ENCODE results near the gene PRKCA.
"Not testable (repeated sequence)": the region's sequence is repeated elsewhere in the genome, so short reads cannot be mapped to it uniquely, and the experiment has no call there.

Gene PRKCA

DNA sequence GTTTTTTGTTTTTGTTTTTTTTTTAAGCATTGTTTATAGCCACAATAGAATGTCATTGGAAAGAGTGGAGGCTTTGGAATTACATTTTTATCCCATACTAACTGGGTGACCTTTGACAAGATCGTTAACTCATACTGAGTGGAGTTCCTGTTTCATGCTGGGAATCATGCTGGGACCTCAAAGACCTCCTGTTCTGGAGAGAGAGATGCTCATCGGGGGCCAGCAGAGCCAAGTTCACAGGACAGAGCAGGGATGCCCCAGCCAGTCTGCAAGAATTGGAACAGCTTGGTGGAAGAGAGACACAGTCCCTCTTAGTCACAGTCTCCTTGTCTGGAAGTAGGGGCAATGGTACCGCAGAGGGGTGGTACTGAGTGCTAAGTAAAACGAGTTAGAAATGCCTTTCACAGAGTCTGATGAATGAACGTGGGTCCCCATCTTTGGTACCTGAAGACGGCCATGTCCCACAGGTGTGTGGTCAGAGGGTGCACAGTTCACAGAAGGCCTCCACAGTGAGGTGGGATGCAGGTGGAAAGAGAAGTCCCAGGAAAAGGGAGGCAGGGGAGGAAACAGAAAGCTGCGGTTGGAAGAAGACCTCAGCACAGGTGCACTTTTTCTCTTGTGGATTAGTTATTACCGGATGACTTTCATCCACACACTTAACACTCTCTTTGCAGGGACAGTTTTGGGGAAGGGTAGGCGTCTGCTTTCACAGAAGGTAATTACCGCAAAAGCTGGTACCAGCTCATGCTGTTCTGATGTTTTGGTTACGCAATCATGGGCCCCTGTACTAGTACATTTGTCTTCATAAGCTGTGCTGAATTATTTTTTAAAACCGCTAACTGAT is 147.8 kb downstream of the PRKCA start:
- Histone ChIP-seq H3K27me3 (ENCODE audit: control insufficient read depth, insufficient read depth, low read length) (no peaks in the 10 kb centered on the region), H3K9me3 (ENCODE audit: control insufficient read depth, insufficient read depth, low read length) (no peaks in the 10 kb centered on the region), H3K27ac (ENCODE audit: low read length) (no peak overlapping the region), H3K4me3 (ENCODE audit: low read length) (no peak overlapping the region), H3K4me1 (ENCODE audit: control insufficient read depth, insufficient read depth, low read length) (peaks cover 6% of the 10 kb centered on the region; the same call in 1 of the 2 replicates), H3K36me3 (ENCODE audit: control insufficient read depth, insufficient read depth, low read length) (no peaks in the 10 kb centered on the region)
- no CpG with 5 or more reads among the region's 12 CpGs for WGBS (ENCODE audit: insufficient coverage, insufficient read length)
- no peak for DNase-seq (ENCODE audit: low read depth, low spot score)

DNA sequence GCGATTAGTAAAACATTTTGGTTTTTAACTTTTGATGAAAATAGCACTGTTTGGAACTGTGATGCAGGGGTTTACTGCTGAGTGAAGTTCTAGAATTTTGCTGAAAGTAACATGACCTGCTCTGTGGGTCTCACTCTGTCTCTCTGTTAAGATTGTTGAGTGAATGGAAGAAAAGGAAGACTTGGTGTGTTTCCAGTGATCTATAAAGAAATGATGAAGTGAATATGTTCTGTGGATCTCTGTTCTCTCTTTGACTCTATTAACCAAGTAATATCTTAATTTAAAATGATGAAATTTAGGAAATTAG is 148.4 kb downstream of the PRKCA start:
- Histone ChIP-seq H3K4me1 (ENCODE audit: control insufficient read depth, insufficient read depth, low read length) (peaks cover 6% of the 10 kb centered on the region; the same call in 1 of the 2 replicates), H3K36me3 (ENCODE audit: control insufficient read depth, insufficient read depth, low read length) (no peaks in the 10 kb centered on the region), H3K4me3 (ENCODE audit: low read length) (no peak overlapping the region), H3K9me3 (ENCODE audit: control insufficient read depth, insufficient read depth, low read length) (no peaks in the 10 kb centered on the region), H3K27ac (ENCODE audit: low read length) (no peak overlapping the region), H3K27me3 (ENCODE audit: control insufficient read depth, insufficient read depth, low read length) (no peaks in the 10 kb centered on the region)
- no peak for DNase-seq (ENCODE audit: low read depth, low spot score)
- no CpG with 5 or more reads among the region's 1 CpG for WGBS (ENCODE audit: insufficient coverage, insufficient read length)

DNA sequence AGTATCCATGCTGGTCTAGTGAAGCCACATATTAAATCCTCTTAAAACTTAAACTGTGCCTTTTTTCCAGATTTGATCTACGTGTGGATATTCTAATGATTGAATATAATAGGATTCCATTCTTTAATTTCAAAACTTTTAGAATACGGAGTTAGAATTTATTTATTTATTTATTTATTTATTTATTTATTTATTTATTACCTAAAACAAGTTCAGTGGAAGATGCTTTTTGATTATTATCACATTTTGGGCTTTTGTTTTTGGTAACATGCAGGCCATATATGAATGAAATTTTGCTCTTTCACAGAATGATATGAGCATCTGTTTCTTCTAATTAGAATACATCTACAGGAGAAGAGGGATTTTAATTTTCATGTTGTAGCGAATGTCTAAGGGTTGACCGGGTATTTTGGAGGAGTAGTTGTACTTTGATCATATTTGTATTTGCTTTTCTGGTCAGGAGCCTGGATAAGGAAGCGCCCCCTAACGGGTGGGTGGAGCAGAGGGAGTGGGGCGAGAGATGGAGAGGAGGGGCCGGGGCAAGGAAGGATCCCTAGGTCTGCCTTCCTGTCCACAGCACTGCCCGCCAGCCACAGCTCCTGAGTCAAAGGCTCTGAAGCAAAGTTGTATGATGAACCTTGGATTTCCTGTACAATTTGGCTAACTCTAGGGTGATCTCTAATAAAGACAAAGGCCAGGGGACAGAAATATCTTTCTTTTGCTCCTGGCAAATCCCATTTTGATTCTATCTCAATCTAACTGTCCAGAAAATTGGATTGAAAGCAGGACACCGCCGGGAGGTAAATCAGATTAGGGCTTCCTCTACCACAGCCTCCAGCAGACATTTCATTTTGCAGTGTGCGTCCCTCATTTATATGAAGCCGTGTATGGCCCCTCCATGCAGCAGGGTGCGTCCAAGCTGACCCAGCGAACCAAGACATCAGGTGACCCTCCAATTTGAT is 149.1 kb downstream of the PRKCA start:
- H3K27ac ChIP-seq (ENCODE audit: low read length) = no peak overlapping the region
- H3K4me3 ChIP-seq (ENCODE audit: low read length) = no peak overlapping the region
- WGBS (ENCODE audit: insufficient coverage, insufficient read length) = no CpG with 5 or more reads among the region's 15 CpGs
- H3K27me3 ChIP-seq (ENCODE audit: control insufficient read depth, insufficient read depth, low read length) = no peaks in the 10 kb centered on the region
- DNase-seq (ENCODE audit: low read depth, low spot score) = no peak
- no peaks in the 10 kb centered on the region for H3K36me3 ChIP-seq (ENCODE audit: control insufficient read depth, insufficient read depth, low read length)
- H3K9me3 ChIP-seq (ENCODE audit: control insufficient read depth, insufficient read depth, low read length) = no peaks in the 10 kb centered on the region
- H3K4me1 ChIP-seq (ENCODE audit: control insufficient read depth, insufficient read depth, low read length) = peaks cover 6% of the 10 kb centered on the region; the same call in 1 of the 2 replicates

DNA sequence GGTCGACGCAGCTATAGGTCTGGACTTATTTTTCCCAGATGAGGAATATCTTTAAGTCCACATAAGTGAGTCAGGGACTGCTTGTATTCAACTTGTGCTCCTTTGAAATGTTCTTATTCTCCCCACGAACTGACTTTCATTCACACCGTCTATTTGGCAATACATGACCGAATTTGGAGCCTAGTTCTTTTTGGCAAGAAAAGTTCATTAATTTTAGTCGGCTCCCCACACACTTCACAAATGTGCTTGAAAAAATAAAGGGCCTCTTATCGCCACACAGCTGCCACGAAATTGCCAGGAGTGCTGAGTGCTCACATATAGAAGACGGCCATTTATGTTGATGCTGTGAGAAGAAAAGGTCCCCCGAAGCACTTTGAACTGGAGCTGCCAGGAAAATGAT is 152.6 kb downstream of the PRKCA start:
- Histone ChIP-seq H3K36me3 (ENCODE audit: control insufficient read depth, insufficient read depth, low read length) (no peaks in the 10 kb centered on the region), H3K4me3 (ENCODE audit: low read length) (no peak overlapping the region), H3K9me3 (ENCODE audit: control insufficient read depth, insufficient read depth, low read length) (no peaks in the 10 kb centered on the region), H3K4me1 (ENCODE audit: control insufficient read depth, insufficient read depth, low read length) (peaks cover 3% of the 10 kb centered on the region; the same call in 1 of the 2 replicates), H3K27me3 (ENCODE audit: control insufficient read depth, insufficient read depth, low read length) (peaks cover 2% of the 10 kb centered on the region; the same call in 1 of the 2 replicates), H3K27ac (ENCODE audit: low read length) (no peak overlapping the region)
- no CpG with 5 or more reads among the region's 10 CpGs for WGBS (ENCODE audit: insufficient coverage, insufficient read length)
- DNase-seq (ENCODE audit: low read depth, low spot score) = no peak

DNA sequence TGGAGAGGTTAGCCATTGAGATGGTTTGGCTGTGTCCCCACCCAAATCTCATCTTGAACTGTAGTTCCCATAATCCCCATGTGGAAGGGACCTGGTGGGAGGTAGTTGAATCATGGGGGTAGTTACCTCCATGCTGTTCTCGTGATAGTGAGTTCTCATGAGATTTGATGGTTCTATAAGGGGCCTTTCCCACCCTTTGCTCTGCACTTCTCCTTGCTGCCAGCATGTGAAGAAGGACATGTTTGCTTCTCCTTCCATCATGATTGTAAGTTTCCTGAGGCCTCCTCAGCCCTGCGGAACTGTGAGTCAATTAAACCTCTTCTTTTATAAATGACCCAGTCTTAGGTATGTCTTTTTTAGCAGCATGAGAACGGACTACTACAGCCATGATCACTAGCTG is 155.1 kb downstream of the PRKCA start:
- WGBS (ENCODE audit: insufficient coverage, insufficient read length) = no CpG with 5 or more reads among the region's 3 CpGs
- DNase-seq (ENCODE audit: low read depth, low spot score); H3K27me3 ChIP-seq (ENCODE audit: control insufficient read depth, insufficient read depth, low read length); H3K27ac ChIP-seq (ENCODE audit: low read length); H3K9me3 ChIP-seq (ENCODE audit: control insufficient read depth, insufficient read depth, low read length); H3K4me1 ChIP-seq (ENCODE audit: control insufficient read depth, insufficient read depth, low read length); H3K36me3 ChIP-seq (ENCODE audit: control insufficient read depth, insufficient read depth, low read length); H3K4me3 ChIP-seq (ENCODE audit: low read length): not testable (repeated sequence)

DNA sequence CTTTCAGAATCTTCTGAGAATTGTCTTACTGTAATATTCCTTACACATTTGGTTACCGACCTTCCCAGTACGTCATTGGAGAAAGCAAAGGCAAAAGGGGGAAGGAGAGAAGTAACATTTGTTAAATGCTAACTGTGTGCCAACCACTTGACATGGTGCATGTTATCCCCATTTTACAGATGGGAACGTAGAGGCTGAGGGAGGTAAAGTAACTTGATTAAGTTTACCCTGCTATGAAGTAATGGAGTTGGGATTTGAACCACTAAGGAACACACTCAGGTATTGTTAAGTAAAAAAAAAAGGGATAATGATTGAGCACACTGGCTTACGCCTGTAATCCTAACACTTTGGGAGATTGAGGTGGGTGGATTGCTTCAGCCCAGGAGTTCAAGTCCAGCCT is 156.4 kb downstream of the PRKCA start:
- no peak overlapping the region for H3K27ac ChIP-seq (ENCODE audit: low read length)
- H3K4me3 ChIP-seq (ENCODE audit: low read length) = no peak overlapping the region
- H3K9me3 ChIP-seq (ENCODE audit: control insufficient read depth, insufficient read depth, low read length) = no peaks in the 10 kb centered on the region
- H3K27me3 ChIP-seq (ENCODE audit: control insufficient read depth, insufficient read depth, low read length) = peaks cover 6% of the 10 kb centered on the region; the same call in 1 of the 2 replicates
- H3K4me1 ChIP-seq (ENCODE audit: control insufficient read depth, insufficient read depth, low read length) = no peaks in the 10 kb centered on the region
- no peak for DNase-seq (ENCODE audit: low read depth, low spot score)
- WGBS (ENCODE audit: insufficient coverage, insufficient read length) = no CpG with 5 or more reads among the region's 4 CpGs
- H3K36me3 ChIP-seq (ENCODE audit: control insufficient read depth, insufficient read depth, low read length) = no peaks in the 10 kb centered on the region

DNA sequence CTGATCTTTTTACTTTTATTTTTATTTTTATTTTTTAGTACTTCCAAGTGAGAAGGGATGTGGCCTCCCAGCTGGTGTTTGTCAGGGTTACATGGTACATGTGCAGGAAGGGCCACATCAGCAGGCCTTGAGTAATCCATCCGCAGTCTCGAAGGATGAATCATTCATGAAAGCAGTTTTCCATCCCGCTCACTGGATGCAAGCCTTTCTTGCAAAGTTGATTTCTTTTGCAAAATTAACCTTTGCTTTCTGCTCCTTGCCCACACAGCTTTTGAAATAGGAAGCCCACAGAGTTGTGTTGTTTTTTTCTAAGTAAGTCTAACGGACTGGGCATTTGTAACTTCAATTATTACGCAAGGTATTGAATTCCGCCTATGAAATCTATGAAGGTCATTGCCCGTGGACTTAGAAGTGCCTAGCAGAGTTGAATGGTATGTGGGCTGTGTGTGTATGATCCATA is 157.4 kb downstream of the PRKCA start:
- H3K9me3 ChIP-seq (ENCODE audit: control insufficient read depth, insufficient read depth, low read length) = no peaks in the 10 kb centered on the region
- H3K4me1 ChIP-seq (ENCODE audit: control insufficient read depth, insufficient read depth, low read length) = no peaks in the 10 kb centered on the region
- peaks cover 6% of the 10 kb centered on the region; the same call in 1 of the 2 replicates for H3K27me3 ChIP-seq (ENCODE audit: control insufficient read depth, insufficient read depth, low read length)
- no peak overlapping the region for H3K4me3 ChIP-seq (ENCODE audit: low read length)
- no peak overlapping the region for H3K27ac ChIP-seq (ENCODE audit: low read length)
- no CpG with 5 or more reads among the region's 7 CpGs for WGBS (ENCODE audit: insufficient coverage, insufficient read length)
- no peaks in the 10 kb centered on the region for H3K36me3 ChIP-seq (ENCODE audit: control insufficient read depth, insufficient read depth, low read length)
- no peak for DNase-seq (ENCODE audit: low read depth, low spot score)

DNA sequence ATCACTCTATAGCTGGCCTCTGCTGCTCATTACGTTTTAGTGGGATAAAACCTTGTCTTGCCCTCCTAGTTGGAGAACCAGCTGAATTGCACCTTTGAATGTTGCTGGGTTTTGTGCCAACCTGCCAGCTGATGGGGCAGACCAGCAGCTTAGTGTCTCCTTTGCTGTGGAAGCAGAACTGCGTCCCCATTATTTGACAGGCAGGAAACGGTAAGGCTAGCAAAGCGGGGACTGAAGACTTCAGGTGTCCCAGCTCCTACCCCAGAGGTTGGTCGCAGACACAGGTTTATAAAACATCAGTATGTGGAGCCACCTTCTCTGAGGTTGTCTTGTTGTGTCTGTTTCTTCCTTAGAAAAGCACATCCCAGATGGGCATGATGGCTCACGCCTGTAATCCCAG is 158.1 kb downstream of the PRKCA start:
- no peak for DNase-seq (ENCODE audit: low read depth, low spot score)
- Histone ChIP-seq H3K36me3 (ENCODE audit: control insufficient read depth, insufficient read depth, low read length) (no peaks in the 10 kb centered on the region), H3K27me3 (ENCODE audit: control insufficient read depth, insufficient read depth, low read length) (peaks cover 6% of the 10 kb centered on the region; the same call in 1 of the 2 replicates), H3K4me1 (ENCODE audit: control insufficient read depth, insufficient read depth, low read length) (no peaks in the 10 kb centered on the region), H3K27ac (ENCODE audit: low read length) (no peak overlapping the region), H3K4me3 (ENCODE audit: low read length) (no peak overlapping the region), H3K9me3 (ENCODE audit: control insufficient read depth, insufficient read depth, low read length) (no peaks in the 10 kb centered on the region)
- WGBS (ENCODE audit: insufficient coverage, insufficient read length) = no CpG with 5 or more reads among the region's 6 CpGs

DNA sequence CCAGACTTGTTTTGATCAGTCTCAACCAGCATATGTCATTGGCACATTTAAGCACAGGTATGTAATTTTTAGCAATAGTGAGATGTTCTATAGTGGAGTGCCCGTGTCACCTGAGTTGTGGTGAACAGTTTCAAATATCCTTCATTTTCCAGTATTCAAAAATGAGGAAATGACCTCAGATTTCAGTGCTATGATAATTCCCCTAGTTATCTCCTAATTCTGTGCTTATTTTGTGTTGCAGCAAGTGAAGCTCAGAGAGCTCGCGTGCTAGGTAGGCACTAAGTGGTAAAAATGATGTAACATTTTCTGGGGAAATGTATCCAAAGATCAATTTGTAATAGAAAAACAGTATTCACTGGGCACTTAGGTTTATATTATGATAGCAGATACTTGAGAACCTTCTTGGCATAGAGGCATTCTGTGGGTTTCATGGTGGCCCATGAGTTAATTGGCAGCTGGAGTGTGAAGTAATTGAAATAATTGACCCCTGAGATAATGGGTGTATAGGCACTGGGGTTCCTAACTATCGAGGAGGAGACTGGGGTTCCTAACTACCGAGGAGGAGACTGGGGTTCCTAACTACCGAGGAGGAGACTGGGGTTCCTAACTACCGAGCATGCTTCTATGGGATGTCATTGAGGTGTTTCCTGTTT is 159.1 kb downstream of the PRKCA start:
- Histone ChIP-seq H3K4me1 (ENCODE audit: control insufficient read depth, insufficient read depth, low read length) (no peaks in the 10 kb centered on the region), H3K4me3 (ENCODE audit: low read length) (no peak overlapping the region), H3K27me3 (ENCODE audit: control insufficient read depth, insufficient read depth, low read length) (peaks cover 6% of the 10 kb centered on the region; the same call in 1 of the 2 replicates), H3K36me3 (ENCODE audit: control insufficient read depth, insufficient read depth, low read length) (no peaks in the 10 kb centered on the region), H3K9me3 (ENCODE audit: control insufficient read depth, insufficient read depth, low read length) (no peaks in the 10 kb centered on the region), H3K27ac (ENCODE audit: low read length) (no peak overlapping the region)
- no peak for DNase-seq (ENCODE audit: low read depth, low spot score)
- no CpG with 5 or more reads among the region's 7 CpGs for WGBS (ENCODE audit: insufficient coverage, insufficient read length)

DNA sequence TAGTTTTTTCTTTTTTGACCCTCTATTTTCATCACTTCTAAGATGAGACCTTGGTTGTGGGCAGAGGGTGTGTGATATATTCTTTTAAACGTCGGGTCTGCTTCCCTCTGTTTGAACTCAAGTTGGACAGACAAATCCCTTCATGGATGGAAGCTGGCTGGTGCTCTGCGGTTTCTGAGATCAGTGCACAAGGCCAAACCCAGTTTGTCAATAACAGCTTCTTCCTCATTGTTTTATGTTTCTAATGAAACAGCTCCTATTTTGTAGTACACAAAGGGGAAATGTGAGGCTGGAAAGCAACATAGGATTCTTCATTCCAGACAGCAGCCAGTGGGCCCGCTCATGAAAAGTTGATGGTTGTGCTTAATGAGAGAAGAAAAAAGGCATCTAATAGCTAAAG is 159.6 kb downstream of the PRKCA start:
- no peaks in the 10 kb centered on the region for H3K9me3 ChIP-seq (ENCODE audit: control insufficient read depth, insufficient read depth, low read length)
- WGBS (ENCODE audit: insufficient coverage, insufficient read length) = no CpG with 5 or more reads among the region's 4 CpGs
- H3K36me3 ChIP-seq (ENCODE audit: control insufficient read depth, insufficient read depth, low read length) = no peaks in the 10 kb centered on the region
- H3K4me1 ChIP-seq (ENCODE audit: control insufficient read depth, insufficient read depth, low read length) = no peaks in the 10 kb centered on the region
- DNase-seq (ENCODE audit: low read depth, low spot score) = no peak
- H3K4me3 ChIP-seq (ENCODE audit: low read length) = no peak overlapping the region
- no peak overlapping the region for H3K27ac ChIP-seq (ENCODE audit: low read length)
- H3K27me3 ChIP-seq (ENCODE audit: control insufficient read depth, insufficient read depth, low read length) = peaks cover 6% of the 10 kb centered on the region; the same call in 1 of the 2 replicates

All from iPS DF 6.9 (cell line).